Fibroblast of skin of scalp (primary cell): Measurements from ENCODE around the gene TGM5. TPM values are rescaled to one million over a fixed set of nuclear protein-coding genes. Genes with fewer than 3 reads are reported as not detected.
A peak's percentile ranks its signal among the peaks of the same experiment; 100 is the strongest.
"Not testable (repeated sequence)": the region's sequence is repeated elsewhere in the genome, so short reads cannot be mapped to it uniquely, and the experiment has no call there.

Experiments
- DNase-seq: peaks from one replicate; pipeline ENCODE4 v3.0.0-alpha.2; 2013
- polyA plus RNA-seq, 2 experiments: library from polyadenylated mRNA; unstranded; fragments of 120-200 nt; gene quantifications; one replicate each; pipeline ENCODE4 v1.2.1, GENCODE V29; 2013; ENCODE audit not compliant: insufficient read length in 2 of 2

Gene TGM5
- polyA plus RNA-seq (2013, experiment 1 of 2; ENCODE audit: insufficient read length): not detected
- polyA plus RNA-seq (2013, experiment 2 of 2; ENCODE audit: insufficient read length): 0.18 TPM

- no peak for DNase-seq
These were observed at the start of gene TGM5 for GRCh38 chr15:43266834-43267233. TGM5 (minus strand) TSS chr15:43266928; CDS start chr15:43266849, 79 bp downstream.

- DNase-seq: no peak
These were observed 47.4 kb upstream of the TGM5 start for GRCh38 chr15:43314171-43314570.

GRCh38 chr15:43312378-43312777 is 45.6 kb upstream of the TGM5 start:
- DNase-seq: no peak

- no peak for DNase-seq
These were observed 35.6 kb upstream of the TGM5 start, which contains the start of gene TGM7 for GRCh38 chr15:43302205-43302817. TGM7 (minus strand) TSS chr15:43302255.

GRCh38 chr15:43299884-43300283 is 33.2 kb upstream of the TGM5 start:
- no peak for DNase-seq

GRCh38 chr15:43299411-43299810 is 32.7 kb upstream of the TGM5 start:
- no peak for DNase-seq

GRCh38 chr15:43294091-43294706 is 27.5 kb upstream of the TGM5 start:
- DNase-seq: no peak

GRCh38 chr15:43293432-43293831 is 26.7 kb upstream of the TGM5 start:
- no peak for DNase-seq

GRCh38 chr15:43292375-43293078 is 25.8 kb upstream of the TGM5 start:
- peak; percentile 90 for DNase-seq

GRCh38 chr15:43289656-43290055 is 22.9 kb upstream of the TGM5 start:
- not testable (repeated sequence) for DNase-seq

- DNase-seq: no peak
These were observed 20.5 kb upstream of the TGM5 start for GRCh38 chr15:43287254-43287653.

- DNase-seq: no peak
These were observed 19.3 kb upstream of the TGM5 start for GRCh38 chr15:43286074-43286473.

- peak; percentile 66 for DNase-seq
These were observed 18.9 kb upstream of the TGM5 start for GRCh38 chr15:43285609-43286037.

- DNase-seq: no peak
These were observed 16.8 kb upstream of the TGM5 start for GRCh38 chr15:43283526-43283925.

GRCh38 chr15:43281926-43282602 is 15.3 kb upstream of the TGM5 start:
- no peak for DNase-seq

- DNase-seq: no peak
These were observed 14.3 kb upstream of the TGM5 start for GRCh38 chr15:43280996-43281395.

GRCh38 chr15:43279496-43279895 is 12.8 kb upstream of the TGM5 start:
- no peak for DNase-seq

GRCh38 chr15:43278869-43279268 is 12.1 kb upstream of the TGM5 start:
- no peak for DNase-seq

GRCh38 chr15:43277901-43278300 is 11.2 kb upstream of the TGM5 start:
- DNase-seq: no peak

GRCh38 chr15:43277231-43277823 is 10.6 kb upstream of the TGM5 start:
- no peak for DNase-seq

- no peak for DNase-seq
These were observed 10.0 kb upstream of the TGM5 start for GRCh38 chr15:43276563-43277200.
